ENCODE results near the gene CFAP206. TPM values are rescaled to one million over a fixed set of nuclear protein-coding genes. Genes with fewer than 3 reads are reported as not detected.

CFAP206 gene
- total and polyA plus RNA-seq, 2 experiments from 2014 or later: not detected

DNA sequence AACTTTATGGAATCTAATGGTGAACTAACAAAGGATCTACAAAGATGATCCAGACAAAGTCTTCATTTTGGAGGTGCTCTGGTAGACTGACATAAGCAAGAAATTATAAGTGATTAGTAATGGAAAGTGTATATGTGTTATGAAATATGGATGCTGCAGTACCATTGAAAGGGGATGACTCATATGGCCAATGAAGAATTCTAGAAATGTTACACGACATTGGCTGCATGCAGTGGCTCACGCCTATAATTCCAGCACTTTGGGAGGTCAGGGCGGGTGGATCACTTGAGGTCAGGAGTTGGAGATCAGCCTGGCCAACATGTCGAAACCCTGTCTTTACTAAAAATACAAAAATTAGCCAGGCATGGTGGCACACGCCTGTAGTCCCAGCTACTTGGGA, 23.5 kb downstream of the CFAP206 start:
- Histone ChIP-seq H3K4me3 (no peak overlapping the region), H3K79me2 (replicated peaks; ENCODE audit: insufficient read depth) (no peaks in the 10 kb centered on the region), H3K9me2 (ENCODE audit: insufficient read depth) (no peaks in the 10 kb centered on the region), H3K36me3 (ENCODE audit: insufficient read depth) (no peaks in the 10 kb centered on the region), H3K27ac (ENCODE audit: low read depth) (no peak overlapping the region), H3K4me1 (ENCODE audit: insufficient read depth) (no peaks in the 10 kb centered on the region), H3F3A (replicated peaks; ENCODE audit: low read depth) (no peaks in the 10 kb centered on the region), H3K27me3 (ENCODE audit: insufficient read depth) (no peaks in the 10 kb centered on the region), H2AFZ (no peak overlapping the region), H4K20me1 (replicated peaks; ENCODE audit: insufficient read depth) (no peaks in the 10 kb centered on the region), H3K4me2 (no peak overlapping the region)
- Mint-ChIP-seq H3K9me3 (no peaks in the 10 kb centered on the region), H3K4me1 (peaks cover 3% of the 10 kb centered on the region; the same call in 1 of the 3 replicates), H3K27me3 (ENCODE audit: insufficient read depth, low read depth, poor library complexity) (peaks cover 4% of the 10 kb centered on the region), H3K27ac (no peak overlapping the region), H3K36me3 (ENCODE audit: low read depth) (no peaks in the 10 kb centered on the region), H3K4me3 (no peak overlapping the region)
- DNase-seq (ENCODE audit: low spot score) (no peak), ATAC-seq (no peak)
- TF ChIP-seq, protein P1, sequence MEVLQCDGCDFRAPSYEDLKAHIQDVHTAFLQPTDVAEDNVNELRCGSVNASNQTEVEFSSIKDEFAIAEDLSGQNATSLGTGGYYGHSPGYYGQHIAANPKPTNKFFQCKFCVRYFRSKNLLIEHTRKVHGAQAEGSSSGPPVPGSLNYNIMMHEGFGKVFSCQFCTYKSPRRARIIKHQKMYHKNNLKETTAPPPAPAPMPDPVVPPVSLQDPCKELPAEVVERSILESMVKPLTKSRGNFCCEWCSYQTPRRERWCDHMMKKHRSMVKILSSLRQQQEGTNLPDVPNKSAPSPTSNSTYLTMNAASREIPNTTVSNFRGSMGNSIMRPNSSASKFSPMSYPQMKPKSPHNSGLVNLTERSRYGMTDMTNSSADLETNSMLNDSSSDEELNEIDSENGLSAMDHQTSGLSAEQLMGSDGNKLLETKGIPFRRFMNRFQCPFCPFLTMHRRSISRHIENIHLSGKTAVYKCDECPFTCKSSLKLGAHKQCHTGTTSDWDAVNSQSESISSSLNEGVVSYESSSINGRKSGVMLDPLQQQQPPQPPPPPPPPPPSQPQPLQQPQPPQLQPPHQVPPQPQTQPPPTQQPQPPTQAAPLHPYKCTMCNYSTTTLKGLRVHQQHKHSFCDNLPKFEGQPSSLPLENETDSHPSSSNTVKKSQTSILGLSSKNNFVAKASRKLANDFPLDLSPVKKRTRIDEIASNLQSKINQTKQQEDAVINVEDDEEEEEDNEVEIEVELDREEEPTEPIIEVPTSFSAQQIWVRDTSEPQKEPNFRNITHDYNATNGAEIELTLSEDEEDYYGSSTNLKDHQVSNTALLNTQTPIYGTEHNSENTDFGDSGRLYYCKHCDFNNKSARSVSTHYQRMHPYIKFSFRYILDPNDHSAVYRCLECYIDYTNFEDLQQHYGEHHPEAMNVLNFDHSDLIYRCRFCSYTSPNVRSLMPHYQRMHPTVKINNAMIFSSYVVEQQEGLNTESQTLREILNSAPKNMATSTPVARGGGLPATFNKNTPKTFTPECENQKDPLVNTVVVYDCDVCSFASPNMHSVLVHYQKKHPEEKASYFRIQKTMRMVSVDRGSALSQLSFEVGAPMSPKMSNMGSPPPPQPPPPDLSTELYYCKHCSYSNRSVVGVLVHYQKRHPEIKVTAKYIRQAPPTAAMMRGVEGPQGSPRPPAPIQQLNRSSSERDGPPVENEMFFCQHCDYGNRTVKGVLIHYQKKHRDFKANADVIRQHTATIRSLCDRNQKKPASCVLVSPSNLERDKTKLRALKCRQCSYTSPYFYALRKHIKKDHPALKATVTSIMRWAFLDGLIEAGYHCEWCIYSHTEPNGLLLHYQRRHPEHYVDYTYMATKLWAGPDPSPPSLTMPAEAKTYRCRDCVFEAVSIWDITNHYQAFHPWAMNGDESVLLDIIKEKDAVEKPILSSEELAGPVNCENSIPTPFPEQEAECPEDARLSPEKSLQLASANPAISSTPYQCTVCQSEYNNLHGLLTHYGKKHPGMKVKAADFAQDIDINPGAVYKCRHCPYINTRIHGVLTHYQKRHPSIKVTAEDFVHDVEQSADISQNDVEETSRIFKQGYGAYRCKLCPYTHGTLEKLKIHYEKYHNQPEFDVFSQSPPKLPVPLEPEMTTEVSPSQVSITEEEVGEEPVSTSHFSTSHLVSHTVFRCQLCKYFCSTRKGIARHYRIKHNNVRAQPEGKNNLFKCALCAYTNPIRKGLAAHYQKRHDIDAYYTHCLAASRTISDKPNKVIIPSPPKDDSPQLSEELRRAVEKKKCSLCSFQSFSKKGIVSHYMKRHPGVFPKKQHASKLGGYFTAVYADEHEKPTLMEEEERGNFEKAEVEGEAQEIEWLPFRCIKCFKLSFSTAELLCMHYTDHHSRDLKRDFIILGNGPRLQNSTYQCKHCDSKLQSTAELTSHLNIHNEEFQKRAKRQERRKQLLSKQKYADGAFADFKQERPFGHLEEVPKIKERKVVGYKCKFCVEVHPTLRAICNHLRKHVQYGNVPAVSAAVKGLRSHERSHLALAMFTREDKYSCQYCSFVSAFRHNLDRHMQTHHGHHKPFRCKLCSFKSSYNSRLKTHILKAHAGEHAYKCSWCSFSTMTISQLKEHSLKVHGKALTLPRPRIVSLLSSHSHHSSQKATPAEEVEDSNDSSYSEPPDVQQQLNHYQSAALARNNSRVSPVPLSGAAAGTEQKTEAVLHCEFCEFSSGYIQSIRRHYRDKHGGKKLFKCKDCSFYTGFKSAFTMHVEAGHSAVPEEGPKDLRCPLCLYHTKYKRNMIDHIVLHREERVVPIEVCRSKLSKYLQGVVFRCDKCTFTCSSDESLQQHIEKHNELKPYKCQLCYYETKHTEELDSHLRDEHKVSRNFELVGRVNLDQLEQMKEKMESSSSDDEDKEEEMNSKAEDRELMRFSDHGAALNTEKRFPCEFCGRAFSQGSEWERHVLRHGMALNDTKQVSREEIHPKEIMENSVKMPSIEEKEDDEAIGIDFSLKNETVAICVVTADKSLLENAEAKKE (CRISPR knock-in tag; IDR thresholded peaks at IDR 0.05): no peak
- TF ChIP-seq JUNB (IDR thresholded peaks at IDR 0.05; ENCODE audit: unreplicated experiment) (no peak), ZNF331 (CRISPR knock-in tag; IDR thresholded peaks at IDR 0.05; ENCODE audit: low read depth) (no peak), NANOG (IDR thresholded peaks at IDR 0.05; ENCODE audit: borderline replicate concordance) (no peak), EZH2phosphoT487 (IDR thresholded peaks at IDR 0.05; ENCODE audit: unreplicated experiment) (no peak), ZNF114 (CRISPR knock-in tag; IDR thresholded peaks at IDR 0.05) (no peak), ETS1 (IDR thresholded peaks at IDR 0.05) (no peak)
